HL-60 (cell line): ENCODE results near the gene ERC2. TPM values are rescaled to one million over a fixed set of nuclear protein-coding genes. Genes with fewer than 3 reads are reported as not detected.

Experiments
- microRNA-seq: library from miRNA; unstranded; fragments of <30 nt; microRNA quantifications from one replicate; pipeline ENCODE4, GENCODE V29; 2018

ERC2 gene

Small RNA genes within 50 kb of the gene (microRNA-seq; reads per million reads assigned to microRNA genes)
- not detected for gene MIR3938
